ENCODE data around the gene LYPD6B.
A peak's percentile ranks its signal among the peaks of the same experiment; 100 is the strongest.

LYPD6B gene

DNA sequence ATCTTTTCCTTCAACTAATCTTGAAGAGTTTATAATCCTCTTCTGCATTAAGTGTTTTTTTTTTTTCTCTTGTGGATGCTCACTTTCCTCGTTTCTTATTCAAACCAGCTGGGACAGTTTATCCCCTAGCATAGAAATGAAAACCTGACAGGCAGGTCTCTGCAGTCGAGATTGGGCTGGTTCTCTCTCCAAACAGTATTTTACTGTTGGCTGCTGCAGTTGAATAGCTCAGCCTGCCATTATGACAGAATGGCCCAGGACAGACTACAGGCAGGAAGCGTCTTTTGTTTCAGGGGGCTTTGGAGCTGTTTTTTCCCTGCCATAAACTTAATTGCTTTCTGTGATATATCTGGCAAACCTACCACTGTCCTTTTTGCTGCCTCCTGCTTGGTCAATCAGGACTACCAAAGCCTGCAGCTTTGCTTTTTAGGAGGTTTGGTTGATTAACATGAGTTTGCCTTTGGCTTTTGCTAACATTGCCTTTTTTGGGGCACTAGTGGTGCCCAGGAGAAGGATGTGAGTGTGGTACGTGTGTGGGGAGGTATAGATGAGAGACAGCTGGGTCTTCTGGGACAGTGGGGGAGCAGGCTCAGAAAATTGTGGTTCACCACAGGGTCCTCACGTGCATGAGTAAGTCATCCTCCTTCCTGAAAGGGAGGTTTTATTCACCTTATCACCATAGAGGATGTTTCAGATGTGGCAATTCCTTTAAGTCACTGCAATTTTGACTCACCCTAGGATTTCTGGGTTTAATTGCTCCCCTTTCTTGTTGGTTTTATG is 128.7 kb downstream of the LYPD6B start:
- DNase-seq, result no peak

DNA sequence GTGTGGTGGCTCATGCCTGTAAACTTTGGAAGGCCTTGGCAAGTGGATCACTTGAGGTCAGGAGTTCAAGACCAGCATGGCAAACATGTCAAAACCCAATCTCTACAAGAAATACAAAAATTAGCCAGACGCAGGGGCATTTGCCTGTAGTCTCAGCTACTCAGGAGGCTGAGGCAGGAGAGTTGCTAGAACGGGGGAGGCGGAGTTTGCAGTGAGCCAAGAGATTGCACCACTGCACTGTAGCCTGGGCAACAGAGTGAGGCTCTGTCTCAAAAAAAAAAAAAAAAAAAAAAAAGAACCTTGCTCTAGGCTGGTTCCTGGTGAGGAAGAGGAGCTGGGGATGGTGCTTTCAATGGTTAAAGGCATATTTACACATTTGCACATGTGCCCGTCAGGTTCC is 129.4 kb downstream of the LYPD6B start:
- DNase-seq, result no peak

- DNase-seq, result peak; percentile 71
These were observed 131.2 kb downstream of the LYPD6B start for GRCh38 chr2:149169656-149170055.

GRCh38 chr2:149170156-149170555 is 131.7 kb downstream of the LYPD6B start:
- peak; percentile 31 for DNase-seq

- DNase-seq, result no peak
These were observed 132.4 kb downstream of the LYPD6B start for GRCh38 chr2:149170911-149171310.

DNA sequence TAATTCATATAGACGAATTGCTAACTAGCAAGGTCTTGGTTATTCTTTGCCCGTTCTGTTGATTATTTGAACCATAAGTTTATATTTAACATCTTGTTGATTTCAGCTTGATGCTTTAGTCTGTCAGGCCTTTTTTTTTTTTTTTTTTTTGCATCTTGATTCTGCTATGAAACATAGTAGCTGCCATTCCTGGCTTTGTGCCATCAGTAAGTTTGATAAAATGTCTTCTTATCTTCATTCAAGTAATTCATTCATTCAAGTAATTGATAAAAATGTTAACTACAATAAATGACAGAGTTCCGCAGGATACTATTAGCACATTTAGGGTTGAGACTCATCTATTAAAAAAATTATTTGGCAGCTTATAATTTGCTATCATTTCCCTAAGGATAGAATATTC is 134.7 kb downstream of the LYPD6B start:
- no peak for DNase-seq

- no peak for DNase-seq
These were observed 137.5 kb downstream of the LYPD6B start for GRCh38 chr2:149175956-149176355.

GRCh38 chr2:149178612-149179011 is 140.1 kb downstream of the LYPD6B start:
- no peak for DNase-seq

GRCh38 chr2:149180226-149180875 is 141.9 kb downstream of the LYPD6B start:
- DNase-seq, result no peak

DNA sequence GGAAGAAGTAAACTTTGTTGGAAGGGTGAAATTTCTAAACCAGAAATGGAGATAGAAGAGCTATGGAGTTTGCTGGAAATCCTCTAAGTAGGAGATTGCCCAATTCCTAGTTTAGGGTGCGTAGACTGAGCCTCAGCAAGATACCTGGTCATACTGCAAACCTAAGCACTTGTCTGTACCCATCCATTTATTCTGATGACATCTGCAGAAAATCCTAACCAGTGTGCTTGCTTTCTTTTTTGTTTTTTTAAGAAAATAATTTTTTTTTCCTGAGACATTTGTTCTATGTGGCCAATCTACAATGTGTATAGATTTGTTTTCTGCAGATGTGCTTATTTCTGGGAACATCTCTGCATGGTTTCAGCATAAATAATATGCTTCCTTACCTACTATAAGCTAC is 144.7 kb downstream of the LYPD6B start:
- no peak for DNase-seq

DNA sequence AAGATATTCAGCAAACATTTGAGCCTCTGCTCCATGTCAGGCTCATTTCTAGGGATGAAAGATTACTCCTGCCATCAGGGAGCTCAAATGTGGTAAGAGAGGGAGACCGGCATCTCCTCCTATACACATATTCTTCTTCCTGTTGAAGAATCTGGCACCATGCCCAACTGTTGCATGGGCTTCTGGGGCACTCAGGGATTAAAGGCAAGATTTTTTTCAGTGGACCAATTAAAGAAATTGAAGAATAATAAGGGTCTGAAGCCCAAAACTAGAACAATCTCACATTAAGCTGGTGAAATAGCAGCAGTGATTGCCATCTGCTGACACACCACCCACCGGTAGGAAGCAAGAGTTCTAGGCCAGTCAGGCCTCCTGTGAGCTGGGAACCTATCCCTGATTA is 146.5 kb downstream of the LYPD6B start:
- peak; percentile 0 for DNase-seq

DNA sequence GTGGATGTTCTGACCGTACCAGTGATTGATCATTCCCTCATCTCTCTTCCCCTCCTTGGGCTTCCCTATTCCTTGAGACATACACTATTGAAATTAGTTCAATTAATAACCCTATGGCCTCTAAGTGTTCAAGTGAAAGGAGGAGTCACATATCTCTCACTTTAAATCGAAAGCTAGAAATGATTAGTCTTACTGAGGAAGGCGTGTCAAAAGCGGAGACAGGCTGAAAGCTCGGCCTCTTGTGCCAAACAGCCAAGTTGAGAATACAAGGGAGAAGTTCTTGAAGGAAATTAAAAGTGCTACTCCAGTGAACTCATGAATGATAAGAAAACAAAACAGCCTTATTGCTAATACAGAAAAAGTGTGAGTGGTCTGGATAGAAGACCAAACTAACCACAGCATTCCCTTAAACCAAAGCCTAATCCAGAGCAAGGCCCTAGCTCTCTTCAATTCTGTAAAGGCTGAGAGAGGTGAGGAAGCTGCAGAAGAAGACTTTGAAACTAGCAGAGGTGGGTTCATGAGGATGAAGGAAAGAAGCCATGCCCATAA is 147.5 kb downstream of the LYPD6B start:
- no peak for DNase-seq

DNA sequence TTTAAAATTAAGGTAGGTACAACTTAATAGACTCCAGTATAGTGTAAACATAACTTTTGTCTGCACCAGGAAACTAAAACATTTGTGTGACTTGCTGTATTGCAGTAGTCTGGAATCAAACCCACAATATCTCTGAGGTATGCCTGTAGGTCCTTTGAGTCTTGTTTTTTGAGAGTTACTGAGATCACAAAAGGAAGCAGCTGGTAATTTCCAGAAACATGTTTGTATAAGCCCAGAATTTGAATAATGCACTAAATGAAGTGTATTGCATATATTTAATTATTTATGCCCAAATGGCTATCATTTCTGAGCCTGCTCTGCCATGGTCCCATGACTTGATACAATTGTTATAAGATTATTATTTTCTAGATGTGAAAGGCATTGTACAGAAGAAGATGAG is 148.6 kb downstream of the LYPD6B start:
- no peak for DNase-seq

DNA sequence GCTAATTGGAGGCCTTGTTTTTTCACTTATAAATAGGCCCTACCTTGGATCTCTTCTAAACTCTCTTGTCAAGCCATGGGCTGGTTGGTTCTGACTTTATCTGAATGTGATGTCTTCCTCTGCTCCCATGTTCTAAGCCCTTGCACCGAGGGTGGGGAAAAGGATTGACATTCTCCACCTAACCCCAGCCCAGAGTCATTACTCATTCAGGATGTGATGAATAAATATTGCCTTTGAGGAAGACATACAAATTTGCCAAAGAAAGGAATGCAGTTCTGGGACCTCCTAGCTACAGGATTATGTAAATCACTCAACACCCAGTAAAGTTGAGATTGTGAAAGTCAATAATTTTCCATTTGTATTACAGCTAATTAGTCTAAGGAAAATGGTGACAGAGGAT is 149.8 kb downstream of the LYPD6B start:
- no peak for DNase-seq

DNA sequence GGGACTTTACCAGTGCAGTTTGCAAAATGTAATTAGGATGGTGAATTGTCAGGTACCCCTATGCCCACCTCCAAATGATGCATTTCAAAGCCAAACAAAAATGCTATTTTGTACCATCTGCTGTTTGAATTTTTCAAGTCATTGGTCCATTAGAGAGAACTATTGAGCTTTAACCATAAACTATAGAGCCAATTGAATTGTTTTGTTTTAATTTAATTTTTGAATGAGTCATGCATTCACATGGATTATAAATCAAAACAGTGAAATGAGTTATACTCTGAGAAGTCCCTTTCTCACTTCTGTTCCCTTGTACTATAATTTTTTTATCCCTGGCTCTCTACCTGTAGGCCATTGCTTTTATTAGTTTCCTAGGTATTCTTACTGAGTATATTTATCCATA is 151.3 kb downstream of the LYPD6B start:
- DNase-seq, result no peak

DNA sequence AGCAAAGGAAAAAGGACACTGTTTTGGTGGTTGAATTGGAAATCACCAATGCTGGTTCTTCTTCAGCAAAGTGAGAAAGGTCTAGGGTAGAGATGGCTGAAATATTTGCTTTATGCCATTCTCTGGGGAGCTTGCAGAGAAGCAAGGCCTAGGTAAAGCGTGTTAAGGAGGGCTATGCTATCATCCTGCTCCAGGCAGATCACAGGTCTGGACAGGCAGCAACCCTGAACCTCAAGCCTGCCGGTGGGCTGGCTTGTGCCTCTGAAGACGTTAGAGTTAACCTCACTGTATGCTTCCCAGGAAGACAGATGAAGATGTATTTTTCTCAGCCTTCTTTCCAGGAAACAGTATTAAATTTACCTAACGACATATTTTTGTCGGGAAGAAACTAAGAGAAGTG is 153.4 kb downstream of the LYPD6B start:
- DNase-seq, result no peak

DNA sequence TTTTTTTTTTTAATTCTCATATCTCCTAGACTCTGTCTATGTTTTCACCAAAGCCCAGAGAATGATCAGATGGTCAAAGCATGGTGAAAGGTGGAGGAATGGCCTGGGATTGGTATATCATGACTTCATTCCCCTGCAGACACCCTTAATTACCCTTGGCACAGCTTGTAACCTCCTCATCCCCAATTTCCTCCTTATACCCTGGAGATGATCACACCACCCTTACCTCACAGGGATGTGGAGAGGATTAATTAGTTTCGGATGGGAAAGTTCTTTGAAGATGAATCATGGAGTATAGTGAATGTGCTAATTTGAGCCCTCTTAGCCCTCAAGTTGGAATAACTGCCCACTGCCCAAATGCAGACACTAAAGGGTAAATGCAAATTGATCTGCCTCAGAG is 153.9 kb downstream of the LYPD6B start:
- no peak for DNase-seq

DNA sequence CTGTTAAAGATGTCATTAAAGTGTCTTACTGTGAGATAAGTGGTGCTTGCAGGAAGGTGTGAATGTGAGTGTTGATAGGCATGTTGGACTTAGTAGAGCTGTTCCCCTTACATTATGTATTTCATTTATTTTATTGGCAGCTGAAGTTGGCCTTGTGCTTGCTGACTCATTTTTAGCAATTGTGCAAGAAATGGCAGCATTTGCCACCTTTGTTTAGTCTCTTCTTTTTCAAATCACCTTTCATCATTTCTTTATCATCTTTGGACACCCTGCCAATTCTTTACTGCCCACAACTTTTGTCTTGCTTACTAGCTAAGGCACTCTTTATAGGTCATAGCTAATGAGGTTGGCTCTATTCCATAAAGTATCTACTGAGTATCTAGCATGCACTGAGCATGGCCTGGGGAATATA is 161.6 kb downstream of the LYPD6B start:
- no peak for DNase-seq

DNA sequence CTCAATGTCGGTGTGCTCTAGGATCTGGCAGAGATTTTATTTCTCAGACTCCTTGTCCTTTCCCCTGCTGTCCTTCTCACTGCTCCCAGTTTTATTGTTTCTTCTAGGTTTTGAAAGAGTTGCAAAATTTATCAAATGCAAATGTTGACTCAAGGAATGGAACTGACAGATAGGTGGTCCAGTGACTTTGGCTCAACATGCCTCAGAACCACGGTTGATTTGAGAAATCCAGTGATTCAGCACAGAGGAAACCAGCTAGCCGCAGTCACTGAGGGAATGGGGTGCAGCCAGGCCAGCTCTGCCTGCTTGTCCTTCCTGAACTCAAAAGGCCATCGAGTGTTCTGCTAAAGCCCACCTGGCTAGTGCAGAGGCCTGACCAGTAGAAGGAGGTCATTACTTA is 166.2 kb downstream of the LYPD6B start:
- DNase-seq, result no peak

- no peak for DNase-seq
These were observed 166.6 kb downstream of the LYPD6B start for GRCh38 chr2:149205143-149205542.

DNA sequence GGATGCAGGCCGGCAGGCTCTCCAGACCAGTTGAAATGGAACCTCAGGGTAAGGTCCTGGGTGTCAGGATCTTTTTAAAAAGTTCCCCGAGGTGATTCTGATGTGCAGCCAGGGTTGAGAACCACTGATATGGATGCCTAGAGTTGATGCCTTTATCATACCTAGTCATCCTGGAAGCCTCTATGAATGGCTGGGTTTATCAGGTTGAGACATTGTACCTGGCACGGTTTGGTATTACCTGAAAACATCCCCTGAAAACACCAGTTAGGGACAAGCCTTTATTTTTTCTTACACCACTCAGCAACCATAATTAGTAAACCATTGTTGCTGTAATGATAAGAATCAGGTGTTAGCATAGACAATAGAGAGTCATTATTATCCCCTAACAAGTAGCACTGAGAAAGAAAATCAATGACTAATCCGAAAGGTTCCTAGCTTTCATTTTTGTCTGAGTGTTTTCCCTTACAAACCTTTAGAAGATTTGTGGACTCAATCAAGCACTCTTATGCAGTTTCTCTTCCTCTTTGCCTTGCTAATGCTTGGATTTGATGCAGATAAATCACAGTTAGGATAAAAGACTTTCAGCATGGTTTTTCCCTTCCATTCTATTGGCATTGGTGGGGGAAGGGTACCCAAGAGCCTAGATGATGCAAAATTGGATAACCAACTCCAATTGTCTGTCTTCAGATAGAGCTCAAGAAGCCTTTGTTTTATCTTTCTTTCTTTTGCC is 175.4 kb downstream of the LYPD6B start:
- DNase-seq, result no peak

DNA sequence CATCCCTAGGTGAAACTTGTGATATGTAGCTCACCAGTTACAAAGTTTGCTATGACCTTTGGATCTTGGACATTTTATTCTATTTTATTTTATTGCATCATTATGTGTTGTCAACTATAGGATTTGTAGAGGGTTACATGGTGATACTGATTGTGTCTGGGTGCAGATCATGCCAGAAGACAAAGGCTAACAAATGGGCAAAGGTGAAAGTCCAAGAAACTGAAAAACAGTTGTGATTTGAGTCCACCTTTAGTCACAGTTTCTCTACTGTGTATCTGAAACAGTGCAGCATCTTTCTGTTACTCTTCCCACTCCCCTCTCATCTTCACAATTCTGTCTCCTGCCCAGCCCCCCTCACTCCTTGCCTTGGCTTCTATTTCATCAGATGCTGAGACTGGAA is 180.0 kb downstream of the LYPD6B start:
- no peak for DNase-seq

DNA sequence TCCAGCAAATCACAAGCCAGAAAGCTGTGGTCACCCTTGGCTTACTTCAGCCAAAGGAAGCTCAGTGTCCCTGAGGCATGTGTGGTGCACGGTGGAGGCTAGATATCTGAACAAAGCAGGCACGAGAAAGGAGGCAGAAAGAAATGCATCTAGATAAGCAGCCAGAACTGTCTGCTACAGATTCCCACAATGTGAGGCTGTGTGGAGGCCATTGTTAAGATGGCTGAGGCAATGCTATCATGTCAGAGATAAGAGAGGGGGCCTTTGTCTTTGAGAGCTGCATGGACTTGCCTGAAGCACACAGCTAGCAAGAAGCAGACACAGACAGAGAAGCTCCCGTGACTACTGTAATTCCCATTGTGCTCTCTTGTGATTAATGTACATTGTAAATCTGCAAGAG is 181.4 kb downstream of the LYPD6B start:
- no peak for DNase-seq

GRCh38 chr2:149221002-149221401 is 182.5 kb downstream of the LYPD6B start:
- no peak for DNase-seq
